Suppressor macrophage treated with lipopolysaccharide for 4 hours (primary cell): ENCODE results near the gene HBQ1.
"Not testable (repeated sequence)": the region's sequence is repeated elsewhere in the genome, so short reads cannot be mapped to it uniquely, and the experiment has no call there.

Experiments used
- DNase-seq: peaks from one replicate; pipeline ENCODE4 v3.0.0-alpha.2; 2020

Gene HBQ1

GRCh38 chr16:176477-177382 is 3.5 kb upstream of the HBQ1 start, which contains the start of gene HBA1:
Gene HBA1, plus strand, starts transcription at chr16:176680. Its CDS starts 37 bp downstream, at chr16:176717.
- DNase-seq = not testable (repeated sequence)

GRCh38 chr16:177394-177822 is 2.9 kb upstream of the HBQ1 start:
- no peak for DNase-seq

- DNase-seq = no peak
These were observed 2.1 kb upstream of the HBQ1 start for GRCh38 chr16:177981-178667.

- DNase-seq = no peak
These were observed 1.6 kb upstream of the HBQ1 start for GRCh38 chr16:178668-179015.

GRCh38 chr16:179211-180092 is 807 bp upstream of the HBQ1 start:
- no peak for DNase-seq

GRCh38 chr16:180681-181564 is 664 bp downstream of the HBQ1 start:
- peak; percentile 9 for DNase-seq

GRCh38 chr16:181565-182021 is 1.3 kb downstream of the HBQ1 start:
- peak; percentile 66 for DNase-seq

GRCh38 chr16:183005-183404 is 2.7 kb downstream of the HBQ1 start:
- no peak for DNase-seq

- DNase-seq = no peak
These were observed 5.0 kb downstream of the HBQ1 start for GRCh38 chr16:185213-185612.

- no peak for DNase-seq
These were observed 5.4 kb downstream of the HBQ1 start for GRCh38 chr16:185691-186090.

- DNase-seq = no peak
These were observed 7.1 kb downstream of the HBQ1 start for GRCh38 chr16:187330-187729.

GRCh38 chr16:188674-189073 is 8.4 kb downstream of the HBQ1 start:
- no peak for DNase-seq

GRCh38 chr16:189604-190186 is 9.4 kb downstream of the HBQ1 start:
- no peak for DNase-seq

GRCh38 chr16:191831-192230 is 11.6 kb downstream of the HBQ1 start:
- DNase-seq = no peak

GRCh38 chr16:192686-193085 is 12.4 kb downstream of the HBQ1 start:
- no peak for DNase-seq

GRCh38 chr16:193441-193840 is 13.2 kb downstream of the HBQ1 start:
- DNase-seq = no peak

- DNase-seq = no peak
These were observed 14.3 kb downstream of the HBQ1 start for GRCh38 chr16:194516-194915.

GRCh38 chr16:200388-200787 is 20.1 kb downstream of the HBQ1 start:
- no peak for DNase-seq

- no peak for DNase-seq
These were observed 23.0 kb downstream of the HBQ1 start for GRCh38 chr16:203246-203645.

GRCh38 chr16:204046-204445 is 23.8 kb downstream of the HBQ1 start:
- not testable (repeated sequence) for DNase-seq

- DNase-seq = not testable (repeated sequence)
These were observed 29.1 kb downstream of the HBQ1 start for GRCh38 chr16:209359-209758.
